GM21367 (cell line): ENCODE results near the gene SRD5A3.

ENCODE experiments used
- ATAC-seq: cut with Tn5 transposase; IDR thresholded peaks from one replicate; pipeline ENCODE4 v1.9.1; 2021; ENCODE audit not compliant: unreplicated experiment

The SRD5A3 gene

DNA sequence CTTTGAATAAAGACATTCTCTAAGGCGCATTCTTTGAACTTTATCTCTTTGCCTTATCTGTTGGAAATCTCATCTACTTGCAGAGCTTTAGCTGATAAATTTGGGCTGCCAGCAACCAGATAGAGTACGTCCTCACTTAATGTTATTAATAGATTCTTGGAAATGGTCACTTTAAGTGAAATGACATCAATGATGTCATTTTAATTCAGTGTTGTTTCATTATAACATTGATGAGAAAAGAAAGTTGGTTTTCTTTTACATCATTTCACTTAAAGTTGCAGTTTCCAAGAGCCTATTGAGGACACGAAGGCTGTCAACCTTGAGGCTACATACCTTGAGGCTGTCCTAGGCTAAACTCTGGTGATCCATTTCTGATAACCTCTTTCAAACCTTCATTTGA, 59.0 kb downstream of the SRD5A3 start:
- ATAC-seq: no peak

DNA sequence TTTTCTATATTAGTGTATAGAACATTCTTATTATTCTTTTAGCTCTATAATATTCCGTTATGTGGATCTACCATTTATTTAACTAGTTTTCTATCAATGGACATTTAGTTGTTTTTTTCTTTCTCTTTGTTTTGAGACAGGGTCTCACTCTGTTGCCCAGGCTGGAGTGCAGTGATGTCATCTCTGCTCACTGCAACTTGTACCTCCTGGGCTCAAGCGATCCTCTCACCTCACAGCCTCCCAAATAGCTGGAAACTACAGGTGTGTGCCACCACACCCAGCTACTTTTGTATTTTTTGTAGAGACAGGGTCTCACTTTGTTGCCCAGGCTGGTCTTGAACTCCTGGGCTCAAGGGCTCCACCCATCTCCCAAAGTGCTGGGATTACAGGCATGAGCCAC, 60.5 kb downstream of the SRD5A3 start:
- ATAC-seq: no peak

DNA sequence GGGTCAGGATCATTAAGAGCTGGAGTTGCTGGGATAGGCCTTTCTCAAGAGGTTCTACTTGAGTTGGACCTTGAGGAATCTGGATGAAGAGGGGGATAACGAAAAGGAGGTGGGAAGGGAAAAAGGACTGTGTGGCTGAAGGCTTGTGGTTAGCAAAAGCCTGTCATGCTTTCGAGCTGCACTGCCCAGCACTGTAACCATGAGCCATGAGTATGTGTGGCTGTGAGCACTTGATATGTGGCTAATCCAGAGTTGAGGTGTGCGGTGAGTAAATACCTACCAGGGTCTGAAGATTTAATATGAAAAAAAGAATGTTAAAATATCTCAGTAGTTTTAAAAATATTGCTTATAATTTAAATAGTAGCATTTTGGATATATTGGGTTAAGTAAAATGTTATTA, 61.1 kb downstream of the SRD5A3 start:
- ATAC-seq: no peak

DNA sequence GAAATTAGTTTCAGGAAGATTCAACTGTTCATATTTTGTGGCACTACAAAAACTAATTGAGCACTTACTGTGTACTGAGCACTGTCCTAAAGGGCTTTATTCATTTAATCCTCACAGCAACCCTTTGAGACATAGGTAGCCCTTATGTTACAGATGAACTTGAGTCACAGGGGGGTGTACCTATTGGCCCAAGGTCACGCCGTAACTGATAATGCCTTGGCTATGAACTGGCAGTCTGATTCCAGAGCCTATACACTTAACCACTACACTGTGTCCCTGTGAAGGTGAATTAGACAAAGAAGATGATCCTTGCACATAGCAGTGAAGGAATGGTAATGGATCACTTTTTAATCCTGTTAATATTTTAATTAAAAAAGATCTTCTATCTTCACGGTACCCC, 61.7 kb downstream of the SRD5A3 start:
- no peak for ATAC-seq

DNA sequence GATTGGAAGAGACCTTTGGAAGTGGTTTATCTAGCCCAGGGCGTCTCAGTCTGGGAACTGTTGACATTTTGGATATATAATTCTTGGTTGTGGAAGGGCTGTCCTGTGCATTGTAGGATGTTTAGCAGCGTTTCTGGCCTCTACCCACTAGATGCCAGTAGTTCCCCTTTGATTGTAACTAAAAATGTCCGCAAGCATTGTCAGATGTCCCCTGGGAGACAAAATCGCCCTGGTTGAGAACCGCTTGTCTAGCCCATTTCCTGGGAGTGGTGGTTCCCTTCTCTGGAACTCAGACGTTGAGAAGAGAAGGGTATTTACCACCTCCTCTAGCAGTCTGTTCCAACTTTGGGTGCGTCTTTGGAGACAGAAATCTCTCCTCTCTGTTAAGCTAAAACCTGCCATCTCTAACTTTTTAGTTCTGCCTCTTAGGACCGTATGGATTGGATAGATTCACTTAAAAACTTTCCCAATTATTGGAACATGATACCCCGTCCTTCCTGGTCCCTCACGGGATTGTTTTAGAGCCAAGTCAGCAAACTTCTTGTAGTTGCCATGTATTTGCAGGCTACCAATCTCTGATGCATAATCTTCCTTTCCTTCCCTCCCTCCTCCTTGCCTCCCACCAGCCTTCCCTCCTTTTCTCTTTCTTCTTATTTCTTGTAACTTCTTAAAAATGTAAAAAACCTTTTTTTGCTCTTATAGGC, 63.6 kb downstream of the SRD5A3 start:
- peak; percentile 56 for ATAC-seq

DNA sequence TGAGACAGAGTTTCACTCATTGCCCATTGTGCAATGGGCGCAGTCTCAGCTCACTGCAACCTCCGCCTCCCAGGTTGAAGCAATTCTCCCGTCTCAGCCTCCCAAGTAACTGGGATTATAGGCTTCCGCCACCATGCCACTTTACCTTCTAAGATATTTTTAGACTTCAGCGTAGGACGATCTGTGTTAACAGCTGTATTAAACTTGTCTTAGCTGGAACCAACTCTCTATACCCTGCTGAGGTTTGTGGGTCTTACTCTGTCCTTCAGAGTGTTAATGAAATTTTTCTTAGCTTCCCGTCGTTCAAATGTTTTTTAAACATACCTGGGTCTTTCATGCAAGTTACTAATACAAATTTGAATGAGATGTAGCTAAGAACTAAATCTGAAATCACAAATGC, 64.4 kb downstream of the SRD5A3 start:
- ATAC-seq: no peak

DNA sequence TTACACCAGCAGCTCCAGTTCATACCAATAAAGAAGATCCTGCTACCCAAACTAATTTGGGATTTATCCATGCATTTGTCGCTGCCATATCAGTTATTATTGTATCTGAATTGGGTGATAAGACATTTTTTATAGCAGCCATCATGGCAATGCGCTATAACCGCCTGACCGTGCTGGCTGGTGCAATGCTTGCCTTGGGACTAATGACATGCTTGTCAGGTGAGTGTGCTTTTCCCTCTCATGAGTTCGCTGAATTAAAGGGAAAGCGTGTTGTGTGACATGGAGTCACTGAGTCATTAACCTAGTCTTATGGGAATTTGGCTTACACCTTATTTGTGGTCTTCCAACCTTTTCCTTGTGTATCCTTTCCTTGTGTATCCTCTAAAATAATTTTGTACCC, 65.6 kb downstream of the SRD5A3 start:
- ATAC-seq: no peak

DNA sequence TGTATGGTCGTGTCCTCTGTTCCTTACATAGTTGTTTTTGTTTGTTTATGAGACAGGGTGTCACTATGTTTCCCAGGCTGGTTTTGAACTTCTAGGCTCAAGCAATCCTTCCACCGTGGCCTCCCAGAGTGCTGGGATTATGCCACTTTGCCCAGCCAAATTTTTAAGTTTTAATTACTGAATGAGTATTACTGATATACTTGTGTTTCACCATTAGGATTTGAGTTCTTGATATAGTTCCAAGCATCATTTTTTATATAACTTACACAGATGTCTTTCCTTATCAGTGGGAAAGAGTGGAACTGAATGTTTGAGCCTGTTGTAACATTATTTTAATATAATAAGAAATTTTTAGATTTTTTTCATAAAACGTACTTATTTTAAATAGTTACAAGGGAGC, 70.1 kb downstream of the SRD5A3 start:
- ATAC-seq: no peak
